ENCODE data around the gene RNU1-4. TPM values are rescaled to one million over a fixed set of nuclear protein-coding genes. Genes with fewer than 3 reads are reported as not detected.

RNU1-4 gene
- total and polyA plus RNA-seq, 2 of the 13 experiments (the other 11 are each of a cell fraction or from before 2014, with no cell fraction given) = under 0.01 to 11,018 TPM

DNA sequence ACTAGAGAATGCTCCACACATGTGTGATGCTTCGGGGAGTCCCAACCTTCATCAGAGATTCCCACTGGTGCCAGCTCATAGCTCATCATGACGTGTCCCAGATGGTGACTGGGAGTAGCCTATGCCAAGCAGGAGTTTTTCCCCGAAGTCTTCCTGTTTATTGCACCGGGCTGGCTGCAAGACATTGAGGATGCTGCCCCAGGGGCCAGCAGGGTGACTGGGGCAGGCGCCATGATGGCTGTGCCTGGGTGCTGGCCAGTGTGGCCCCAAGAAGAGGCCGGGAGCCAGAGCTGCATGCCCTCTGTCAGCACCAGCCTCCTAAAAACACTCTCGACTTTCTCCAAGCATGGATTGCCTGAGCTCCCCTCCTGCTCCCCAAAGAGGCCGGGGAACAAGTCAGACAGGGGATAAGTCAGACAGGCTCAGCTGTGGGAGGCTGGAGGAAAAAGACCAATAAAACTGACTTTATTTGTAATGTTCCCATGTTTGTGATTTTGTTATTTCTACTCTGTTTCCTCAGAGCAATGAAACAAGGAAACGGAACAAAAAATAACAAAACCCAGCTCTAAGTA is 24.0 kb downstream of the RNU1-4 start (continued):
- TF ChIP-seq, protein P1, sequence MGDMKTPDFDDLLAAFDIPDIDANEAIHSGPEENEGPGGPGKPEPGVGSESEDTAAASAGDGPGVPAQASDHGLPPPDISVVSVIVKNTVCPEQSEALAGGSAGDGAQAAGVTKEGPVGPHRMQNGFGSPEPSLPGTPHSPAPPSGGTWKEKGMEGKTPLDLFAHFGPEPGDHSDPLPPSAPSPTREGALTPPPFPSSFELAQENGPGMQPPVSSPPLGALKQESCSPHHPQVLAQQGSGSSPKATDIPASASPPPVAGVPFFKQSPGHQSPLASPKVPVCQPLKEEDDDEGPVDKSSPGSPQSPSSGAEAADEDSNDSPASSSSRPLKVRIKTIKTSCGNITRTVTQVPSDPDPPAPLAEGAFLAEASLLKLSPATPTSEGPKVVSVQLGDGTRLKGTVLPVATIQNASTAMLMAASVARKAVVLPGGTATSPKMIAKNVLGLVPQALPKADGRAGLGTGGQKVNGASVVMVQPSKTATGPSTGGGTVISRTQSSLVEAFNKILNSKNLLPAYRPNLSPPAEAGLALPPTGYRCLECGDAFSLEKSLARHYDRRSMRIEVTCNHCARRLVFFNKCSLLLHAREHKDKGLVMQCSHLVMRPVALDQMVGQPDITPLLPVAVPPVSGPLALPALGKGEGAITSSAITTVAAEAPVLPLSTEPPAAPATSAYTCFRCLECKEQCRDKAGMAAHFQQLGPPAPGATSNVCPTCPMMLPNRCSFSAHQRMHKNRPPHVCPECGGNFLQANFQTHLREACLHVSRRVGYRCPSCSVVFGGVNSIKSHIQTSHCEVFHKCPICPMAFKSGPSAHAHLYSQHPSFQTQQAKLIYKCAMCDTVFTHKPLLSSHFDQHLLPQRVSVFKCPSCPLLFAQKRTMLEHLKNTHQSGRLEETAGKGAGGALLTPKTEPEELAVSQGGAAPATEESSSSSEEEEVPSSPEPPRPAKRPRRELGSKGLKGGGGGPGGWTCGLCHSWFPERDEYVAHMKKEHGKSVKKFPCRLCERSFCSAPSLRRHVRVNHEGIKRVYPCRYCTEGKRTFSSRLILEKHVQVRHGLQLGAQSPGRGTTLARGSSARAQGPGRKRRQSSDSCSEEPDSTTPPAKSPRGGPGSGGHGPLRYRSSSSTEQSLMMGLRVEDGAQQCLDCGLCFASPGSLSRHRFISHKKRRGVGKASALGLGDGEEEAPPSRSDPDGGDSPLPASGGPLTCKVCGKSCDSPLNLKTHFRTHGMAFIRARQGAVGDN (CRISPR knock-in tag; IDR thresholded peaks at IDR 0.05) = peak; percentile 52
- TF ChIP-seq RFXAP (CRISPR knock-in tag; IDR thresholded peaks at IDR 0.05; ENCODE audit: borderline replicate concordance) = peak; percentile 50; the same call in 1 of the 2 replicates
- peak; percentile 22; the same call in 1 of the 2 replicates for TF ChIP-seq ZNF12 (CRISPR knock-in tag; IDR thresholded peaks at IDR 0.05)
- TF ChIP-seq RXRA (CRISPR knock-in tag; IDR thresholded peaks at IDR 0.05) = peak; percentile 43; the same call in 1 of the 2 replicates
- TF ChIP-seq ZFX (CRISPR knock-in tag; IDR thresholded peaks at IDR 0.05; ENCODE audit: low read depth) = 0 out of 2 replicates have a peak, but pooled peaks have one; percentile 6
- TF ChIP-seq, protein P2, sequence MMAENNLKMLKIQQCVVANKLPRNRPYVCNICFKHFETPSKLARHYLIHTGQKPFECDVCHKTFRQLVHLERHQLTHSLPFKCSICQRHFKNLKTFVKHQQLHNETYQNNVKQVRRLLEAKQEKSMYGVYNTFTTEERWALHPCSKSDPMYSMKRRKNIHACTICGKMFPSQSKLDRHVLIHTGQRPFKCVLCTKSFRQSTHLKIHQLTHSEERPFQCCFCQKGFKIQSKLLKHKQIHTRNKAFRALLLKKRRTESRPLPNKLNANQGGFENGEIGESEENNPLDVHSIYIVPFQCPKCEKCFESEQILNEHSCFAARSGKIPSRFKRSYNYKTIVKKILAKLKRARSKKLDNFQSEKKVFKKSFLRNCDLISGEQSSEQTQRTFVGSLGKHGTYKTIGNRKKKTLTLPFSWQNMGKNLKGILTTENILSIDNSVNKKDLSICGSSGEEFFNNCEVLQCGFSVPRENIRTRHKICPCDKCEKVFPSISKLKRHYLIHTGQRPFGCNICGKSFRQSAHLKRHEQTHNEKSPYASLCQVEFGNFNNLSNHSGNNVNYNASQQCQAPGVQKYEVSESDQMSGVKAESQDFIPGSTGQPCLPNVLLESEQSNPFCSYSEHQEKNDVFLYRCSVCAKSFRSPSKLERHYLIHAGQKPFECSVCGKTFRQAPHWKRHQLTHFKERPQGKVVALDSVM (CRISPR knock-in tag; IDR thresholded peaks at IDR 0.05) = peak; percentile 83; the same call in 1 of the 2 replicates
- peak; percentile 34 for TF ChIP-seq YY1 (IDR thresholded peaks at IDR 0.05; ENCODE audit: insufficient read depth, insufficient replicate concordance, low read depth, low read length)
